B cell (primary cell): ENCODE measurements around the gene SLCO3A1. TPM values are rescaled to one million over a fixed set of nuclear protein-coding genes. Genes with fewer than 3 reads are reported as not detected.

ENCODE experiments used
- ATAC-seq: fragments of 200-7000 bp; cut with Tn5 transposase; one replicate; pipeline ENCODE4 v1.10.0; 2021; ENCODE audit warnings: low read depth, mild to moderate bottlenecking, moderate number of reproducible peaks, moderate library complexity
- CTCF ChIA-PET: fragments of 350-600 bp; sonication (Branson Sonifier 250); formaldehyde crosslinking; loops from one replicate; lab custom pipeline; 2021; ENCODE audit warnings: antibody characterized with exemption, inconsistent platforms; lab: Charles Lee
- POLR2A ChIA-PET: fragments of 350-600 bp; sonication (Branson Sonifier 250); formaldehyde crosslinking; loops from one replicate; lab custom pipeline; 2021; ENCODE audit warnings: antibody characterized with exemption; lab: Charles Lee
- DNase-seq: peaks from one replicate; pipeline ENCODE4 v3.0.0; 2013
- H2AFZ ChIP-seq: 2 replicates; pipeline ENCODE4 v1.6.1; 2012; ENCODE audit warnings: mild to moderate bottlenecking, low read depth, low read length; ENCODE audit not compliant: insufficient read depth, poor library complexity, severe bottlenecking
- H3K27ac ChIP-seq, 2 donors: 1 replicate in 1 of 2; 2 replicates in 1 of 2; pipeline ENCODE4 v1.5.1; 2012 to 2013; ENCODE audit warnings: low read length in 2 of 2, mild to moderate bottlenecking in 2 of 2, moderate library complexity in 1 of 2
- H3K27me3 ChIP-seq, 4 experiments: fragments of 200-600 bp in 1 of 4; sonication (generic) in 1 of 4; replicated peaks in 1 of 4; 1 replicate in 2 of 4; 2 replicates in 2 of 4; pipeline versions ENCODE4 v1.6.1 to v1.7.0; 2013 to 2016; ENCODE audit warnings: low read length in 3 of 4, mild to moderate bottlenecking in 2 of 4, mixed read lengths in 1 of 4, moderate library complexity in 1 of 4; ENCODE audit not compliant: insufficient read depth in 4 of 4, control insufficient read depth in 3 of 4; ENCODE audit errors: control extremely low read depth in 1 of 4
- H3K36me3 ChIP-seq, 2 experiments: replicated peaks in 1 of 2; 1 replicate in 1 of 2; 2 replicates in 1 of 2; pipeline versions ENCODE4 v1.6.1 to v1.7.1; 2013; ENCODE audit warnings: low read length in 1 of 2; ENCODE audit not compliant: insufficient read depth in 2 of 2, control insufficient read depth in 1 of 2; ENCODE audit errors: control extremely low read depth in 1 of 2, extremely low read depth in 1 of 2
- H3K4me1 ChIP-seq, 2 donors: fragments of 200-600 bp in 1 of 2; sonication (generic) in 1 of 2; 1 replicate in 1 of 2; 2 replicates in 1 of 2; pipeline versions ENCODE4 v1.5.1 to v1.6.1; 2013 to 2017; ENCODE audit warnings: low read length in 2 of 2; ENCODE audit not compliant: control insufficient read depth in 2 of 2, insufficient read depth in 2 of 2
- H3K4me2 ChIP-seq: replicated peaks from 2 replicates; pipeline ENCODE3; 2012; ENCODE audit warnings: mild to moderate bottlenecking, low read depth, low read length; ENCODE audit not compliant: poor library complexity, severe bottlenecking
- H3K4me3 ChIP-seq, 5 experiments: fragments of 200-600 bp in 1 of 5; sonication (generic) in 1 of 5; 1 replicate in 3 of 5; 2 replicates in 2 of 5; pipeline versions ENCODE4 v1.5.1 to v1.7.0; 2011 to 2016; ENCODE audit warnings: low read length in 4 of 5, mild to moderate bottlenecking in 4 of 5, low read depth in 2 of 5, control low read depth in 1 of 5, moderate library complexity in 1 of 5; ENCODE audit not compliant: insufficient read depth in 1 of 5; ENCODE audit errors: control extremely low read depth in 1 of 5, extremely low read depth in 1 of 5
- H3K79me2 ChIP-seq: fragments of 200-600 bp; sonication (generic); one replicate; pipeline ENCODE4 v1.6.0; 2016; ENCODE audit warnings: low read length; ENCODE audit not compliant: control insufficient read depth, insufficient read depth
- H3K9ac ChIP-seq: fragments of 200-600 bp; sonication (generic); 2 replicates; pipeline ENCODE4 v1.6.1; 2017; ENCODE audit warnings: mild to moderate bottlenecking, low read length, moderate library complexity
- H3K9me3 ChIP-seq, 3 donors: one replicate each; pipeline versions ENCODE4 v1.6.1 to v1.7.1; 2013; ENCODE audit warnings: low read length in 2 of 3; ENCODE audit not compliant: control insufficient read depth in 2 of 3, insufficient read depth in 1 of 3; ENCODE audit errors: control extremely low read depth in 1 of 3
- H4K20me1 ChIP-seq: 2 replicates; pipeline ENCODE4 v1.6.0; 2012; ENCODE audit warnings: mild to moderate bottlenecking, low read length; ENCODE audit not compliant: insufficient read depth, control insufficient read depth, poor library complexity, severe bottlenecking
- H3K27ac Mint-ChIP-seq: one replicate; pipeline ENCODE4 v1.8.0; 2021; ENCODE audit warnings: mixed read lengths
- H3K27me3 Mint-ChIP-seq: one replicate; pipeline ENCODE4 v1.8.0; 2021; ENCODE audit warnings: mixed read lengths
- H3K4me1 Mint-ChIP-seq: one replicate; pipeline ENCODE4 v1.8.0; 2021; ENCODE audit warnings: mixed read lengths
- H3K4me3 Mint-ChIP-seq: one replicate; pipeline ENCODE4 v1.8.0; 2021; ENCODE audit warnings: mixed read lengths
- H3K9me3 Mint-ChIP-seq: one replicate; pipeline ENCODE4 v1.8.0; 2022; ENCODE audit warnings: mixed read lengths; ENCODE audit not compliant: insufficient read depth
- CTCF ChIP-seq: fragments of 200-600 bp; IDR thresholded peaks from one replicate; pipeline ENCODE4 v1.8.0; 2022; ENCODE audit warnings: antibody characterized with exemption, mild to moderate bottlenecking
- EZH2 ChIP-seq: IDR thresholded peaks from 2 replicates; pipeline ENCODE4 v1.6.1; 2012; ENCODE audit warnings: borderline replicate concordance, low read depth, mild to moderate bottlenecking, moderate library complexity, low read length; ENCODE audit not compliant: insufficient read depth, poor library complexity, severe bottlenecking
- WGBS: methylation state at CpG from one replicate; pipeline ENCODE4 v1.1.5; 2013; ENCODE audit warnings: missing lambda C conversion rate; ENCODE audit not compliant: insufficient coverage; 5-methylcytosine and 5-hydroxymethylcytosine counted together
- intact Hi-C: fragments of 100-400 bp; cut with micrococcal nuclease; formaldehyde crosslinking; loops from one replicate; pipeline ENCODE4 v1.10.0; 2022
- polyA plus RNA-seq: library from polyadenylated mRNA; depleted of rRNA; stranded (reverse); fragments of >200 nt; gene quantifications from 2 replicates; pipeline ENCODE4 v1.2.3, GENCODE V29; 2012
- total RNA-seq, 2 donors: library from RNA; stranded (reverse); fragments of 120-200 nt in 1 of 2; gene quantifications; 1 replicate in 1 of 2; 2 replicates in 1 of 2; pipeline versions ENCODE4 v1.2.3 to v1.2.4, GENCODE V29; 2013 to 2022

SLCO3A1 gene
- total and polyA plus RNA-seq, 2 donors (not counting 1 experiment from before 2014, with no cell fraction given) = 0.99 to 2.3 TPM

- no peaks in the 10 kb centered on the region for H3K79me2 ChIP-seq
- H3K4me1 Mint-ChIP-seq = no peaks in the 10 kb centered on the region
- H3K9ac ChIP-seq = no peak overlapping the region
- intact Hi-C loops = no loop called here
- H3K27ac Mint-ChIP-seq = no peak overlapping the region
- no peaks in the 10 kb centered on the region for H3K4me1 ChIP-seq
- no peaks in the 10 kb centered on the region for H3K36me3 ChIP-seq
- H3K27me3 ChIP-seq = peaks cover 0 to 2% (median 0%) of the 10 kb centered on the region in 4 experiments
- H3K9me3 ChIP-seq = no peaks in the 10 kb centered on the region
- H3K27me3 Mint-ChIP-seq = no peaks in the 10 kb centered on the region
- no peak overlapping the region for H2AFZ ChIP-seq
- H3K4me3 ChIP-seq = no peak overlapping the region
- H4K20me1 ChIP-seq = no peaks in the 10 kb centered on the region
- H3K27ac ChIP-seq = no peak overlapping the region
- no peaks in the 10 kb centered on the region for H3K9me3 Mint-ChIP-seq
- 100% methylated on average over 2 of the region's 3 CpGs for WGBS
- H3K4me2 ChIP-seq = no peak overlapping the region
- H3K4me3 Mint-ChIP-seq = no peak overlapping the region
- POLR2A ChIA-PET = no interaction called here
- DNase-seq = no peak
- TF ChIP-seq EZH2 (no peak), CTCF (no peak)
- no peak for ATAC-seq
- CTCF ChIA-PET = no interaction called here
Measured at GRCh38 chr15:92113832-92114231, 260.3 kb downstream of the SLCO3A1 start.

- WGBS = 100% methylated on average over 1 of the region's 1 CpG
- ChIA-PET POLR2A (no interaction called here), CTCF (no interaction called here)
- Histone ChIP-seq H4K20me1 (no peaks in the 10 kb centered on the region), H3K36me3 (no peaks in the 10 kb centered on the region), H3K4me3 (no peak overlapping the region), H2AFZ (no peak overlapping the region), H3K27ac (no peak overlapping the region), H3K9ac (no peak overlapping the region), H3K27me3 (peaks cover 0 to 2% (median 0%) of the 10 kb centered on the region in 4 experiments), H3K79me2 (no peaks in the 10 kb centered on the region), H3K9me3 (no peaks in the 10 kb centered on the region), H3K4me1 (no peaks in the 10 kb centered on the region), H3K4me2 (no peak overlapping the region)
- no peak for ATAC-seq
- no peak overlapping the region for H3K27ac Mint-ChIP-seq
- H3K4me3 Mint-ChIP-seq = no peak overlapping the region
- H3K27me3 Mint-ChIP-seq = no peaks in the 10 kb centered on the region
- no peak for DNase-seq
- H3K9me3 Mint-ChIP-seq = no peaks in the 10 kb centered on the region
- H3K4me1 Mint-ChIP-seq = no peaks in the 10 kb centered on the region
- TF ChIP-seq CTCF (no peak), EZH2 (no peak)
- intact Hi-C loops = no loop called here
Measured at GRCh38 chr15:92115834-92116233, 262.3 kb downstream of the SLCO3A1 start.
